Activated naive CD8-positive, alpha-beta T cell treated with anti-CD3 and anti-CD28 coated beads, Interleukin-2, amount 10 ng/mL, durations not matched to agents 7 days and 5 days (primary cell): Measurements from ENCODE around the gene PKDREJ. TPM values are rescaled to one million over a fixed set of nuclear protein-coding genes. Genes with fewer than 3 reads are reported as not detected.

Experiments used
- ATAC-seq: fragments of 150-1000 bp; cut with Tn5 transposase; one replicate; pipeline ENCODE4 v1.10.0; 2021; ENCODE audit warnings: low read depth, moderate library complexity
- POLR2A ChIA-PET: fragments of 350-600 bp; sonication (Branson Sonifier 250); formaldehyde crosslinking; loops from one replicate; lab custom pipeline; 2021; ENCODE audit warnings: antibody characterized with exemption; lab: Charles Lee
- DNase-seq: peaks from one replicate; pipeline ENCODE4 v3.0.0; 2021
- H3K27ac Mint-ChIP-seq: one replicate; pipeline ENCODE4 v1.8.0; 2022; ENCODE audit warnings: mild to moderate bottlenecking, mixed read lengths
- H3K27me3 Mint-ChIP-seq: one replicate; pipeline ENCODE4 v1.8.0; 2022; ENCODE audit warnings: mild to moderate bottlenecking, moderate library complexity, mixed read lengths
- H3K36me3 Mint-ChIP-seq: one replicate; pipeline ENCODE4 v1.8.0; 2021; ENCODE audit warnings: mild to moderate bottlenecking, mixed read lengths
- H3K4me1 Mint-ChIP-seq: one replicate; pipeline ENCODE4 v1.8.0; 2021; ENCODE audit warnings: mixed read lengths
- H3K4me3 Mint-ChIP-seq: one replicate; pipeline ENCODE4 v1.8.0; 2022; ENCODE audit warnings: mild to moderate bottlenecking, moderate library complexity, mixed read lengths
- H3K9me3 Mint-ChIP-seq: one replicate; pipeline ENCODE4 v1.8.0; 2021; ENCODE audit warnings: mixed read lengths
- total RNA-seq, 2 experiments: library from RNA; stranded (reverse); gene quantifications; one replicate each; pipeline ENCODE4 v1.2.3, GENCODE V29; 2021

PKDREJ gene
- total RNA-seq, 2 experiments from 2014 or later, result not detected

DNA sequence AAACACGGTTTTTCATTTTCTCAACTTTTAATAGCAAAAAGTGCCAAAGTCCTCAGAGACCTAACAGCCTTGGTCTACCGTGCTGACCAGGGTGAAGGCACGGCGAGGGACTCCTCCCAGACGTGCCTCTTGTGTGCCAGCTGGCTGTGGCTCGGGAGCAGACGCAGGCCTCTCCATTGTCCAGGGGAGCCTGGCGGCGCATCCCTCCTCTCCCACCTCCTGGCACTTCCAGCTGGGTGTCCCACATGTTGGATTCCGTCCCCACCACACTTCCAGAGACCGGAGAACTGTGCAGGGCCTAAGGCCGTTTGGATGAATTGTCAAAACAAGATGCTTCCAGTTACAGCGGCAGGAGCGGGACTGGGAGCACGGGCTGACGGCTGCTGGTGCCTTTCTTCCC lies 24.6 kb downstream of the PKDREJ start:
- peak overlapping the region; percentile 38 for H3K27ac Mint-ChIP-seq
- no peaks in the 10 kb centered on the region for H3K27me3 Mint-ChIP-seq
- POLR2A ChIA-PET, result interaction anchor here (0.8 to 2.2 kb wide), 3 partner anchors 12 to 57 kb away, joined by 3 to 11 read pairs (median 3); partner anchors contain the start of genes CDPF1 and TTC38
- H3K36me3 Mint-ChIP-seq, result peaks cover 26% of the 10 kb centered on the region
- H3K9me3 Mint-ChIP-seq, result peaks cover 3% of the 10 kb centered on the region
- DNase-seq (no peak), ATAC-seq (no peak)
- H3K4me1 Mint-ChIP-seq, result peaks cover 22% of the 10 kb centered on the region
- no peak overlapping the region for H3K4me3 Mint-ChIP-seq

- no peak overlapping the region for H3K4me3 Mint-ChIP-seq
- H3K27me3 Mint-ChIP-seq, result no peaks in the 10 kb centered on the region
- ATAC-seq (no peak), DNase-seq (no peak)
- POLR2A ChIA-PET, result interaction anchor here (2.2 kb wide), 1 partner anchor 13 kb away, joined by 11 read pairs; the partner anchor contains the start of gene CDPF1
- H3K27ac Mint-ChIP-seq, result no peak overlapping the region
- peaks cover 23% of the 10 kb centered on the region for H3K36me3 Mint-ChIP-seq
- peaks cover 25% of the 10 kb centered on the region for H3K4me1 Mint-ChIP-seq
- peaks cover 3% of the 10 kb centered on the region for H3K9me3 Mint-ChIP-seq
Observed at GRCh38 chr22:46237453-46238124, 25.6 kb downstream of the PKDREJ start.

DNA sequence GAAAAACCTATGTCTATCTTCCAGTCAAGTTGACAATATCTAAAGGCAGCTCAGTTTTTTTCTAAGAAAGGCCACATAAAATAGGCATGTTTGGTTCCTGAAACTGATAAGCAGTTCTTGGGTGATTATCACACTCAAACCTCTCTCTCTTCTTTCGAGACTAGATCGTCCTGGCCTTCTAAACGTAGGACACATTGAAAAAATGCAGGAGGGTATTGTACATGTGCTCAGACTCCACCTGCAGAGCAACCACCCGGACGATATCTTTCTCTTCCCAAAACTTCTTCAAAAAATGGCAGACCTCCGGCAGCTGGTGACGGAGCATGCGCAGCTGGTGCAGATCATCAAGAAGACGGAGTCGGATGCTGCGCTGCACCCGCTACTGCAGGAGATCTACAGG lies 28.2 kb downstream of the PKDREJ start:
- no peak for ATAC-seq
- Mint-ChIP-seq H3K27me3 (no peaks in the 10 kb centered on the region), H3K27ac (no peak overlapping the region)

DNA sequence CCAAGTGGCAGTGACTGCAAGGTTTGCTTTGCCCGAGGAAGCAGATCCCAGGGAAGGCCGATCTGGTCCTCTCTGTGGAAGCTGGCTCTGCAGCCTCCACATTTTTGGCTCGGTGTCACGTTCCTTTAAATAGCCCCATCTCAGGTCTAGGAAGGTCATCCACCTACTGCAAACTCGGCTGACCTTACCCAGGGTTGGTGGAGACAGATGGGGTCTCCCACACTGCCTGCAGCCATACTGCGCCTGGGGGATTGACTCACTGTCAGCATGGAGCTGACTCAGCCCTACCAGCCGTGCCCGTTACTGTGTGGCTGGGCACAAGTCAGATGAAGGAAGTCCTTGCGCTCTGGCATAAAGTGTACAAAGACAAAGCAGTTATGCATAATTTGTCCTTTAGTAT lies 29.9 kb downstream of the PKDREJ start:
- Mint-ChIP-seq H3K4me1 (peaks cover 6% of the 10 kb centered on the region), H3K27ac (no peak overlapping the region), H3K27me3 (no peaks in the 10 kb centered on the region), H3K9me3 (peaks cover 2% of the 10 kb centered on the region), H3K4me3 (no peak overlapping the region), H3K36me3 (peaks cover 13% of the 10 kb centered on the region)
- POLR2A ChIA-PET, result no interaction called here
- ATAC-seq, result no peak
- DNase-seq, result no peak

More for the DNA sequence above, 28.2 kb downstream of the PKDREJ start:
- Mint-ChIP-seq H3K4me3 (no peak overlapping the region), H3K4me1 (peaks cover 15% of the 10 kb centered on the region), H3K36me3 (peaks cover 21% of the 10 kb centered on the region), H3K9me3 (peaks cover 3% of the 10 kb centered on the region)
- POLR2A ChIA-PET, result no interaction called here
- DNase-seq, result no peak

GRCh38 chr22:46230262-46230901 lies 32.8 kb downstream of the PKDREJ start:
- Mint-ChIP-seq H3K4me1 (peaks cover 9% of the 10 kb centered on the region), H3K4me3 (no peak overlapping the region), H3K36me3 (peaks cover 6% of the 10 kb centered on the region), H3K27me3 (no peaks in the 10 kb centered on the region), H3K9me3 (peaks cover 2% of the 10 kb centered on the region), H3K27ac (no peak overlapping the region)
- ATAC-seq (no peak), DNase-seq (no peak)
- POLR2A ChIA-PET, result no interaction called here

GRCh38 chr22:46229701-46230100 lies 33.4 kb downstream of the PKDREJ start:
- no peak overlapping the region for H3K27ac Mint-ChIP-seq
- H3K4me3 Mint-ChIP-seq, result no peak overlapping the region
- DNase-seq (no peak), ATAC-seq (no peak)
- H3K9me3 Mint-ChIP-seq, result peaks cover 2% of the 10 kb centered on the region
- peaks cover 9% of the 10 kb centered on the region for H3K4me1 Mint-ChIP-seq
- no peaks in the 10 kb centered on the region for H3K27me3 Mint-ChIP-seq
- H3K36me3 Mint-ChIP-seq, result peaks cover 10% of the 10 kb centered on the region
- POLR2A ChIA-PET, result no interaction called here

DNA sequence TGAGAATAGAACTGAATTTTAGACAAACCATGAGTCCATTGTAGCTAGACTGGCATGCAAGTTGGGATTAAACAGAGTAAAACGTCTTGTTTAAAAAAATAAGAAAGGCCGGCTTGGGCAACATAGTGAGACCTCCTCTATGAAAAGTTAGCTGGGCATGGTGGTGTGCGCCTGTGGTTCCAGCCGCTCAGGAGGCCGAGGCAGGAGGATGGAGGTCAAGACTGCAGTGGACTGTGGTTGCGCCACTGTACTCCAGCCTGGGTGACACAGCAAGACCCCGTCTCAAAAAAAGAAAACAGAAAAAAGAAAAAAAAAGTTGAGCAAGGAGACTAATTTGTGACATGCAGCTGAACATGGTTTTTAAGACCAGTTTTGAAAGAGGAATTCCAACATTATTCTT lies 36.6 kb downstream of the PKDREJ start:
- Mint-ChIP-seq H3K36me3 (peaks cover 12% of the 10 kb centered on the region), H3K9me3 (peaks cover 2% of the 10 kb centered on the region), H3K27ac (no peak overlapping the region), H3K4me3 (no peak overlapping the region), H3K27me3 (no peaks in the 10 kb centered on the region), H3K4me1 (peaks cover 3% of the 10 kb centered on the region)
- POLR2A ChIA-PET, result no interaction called here
- ATAC-seq, result no peak
- no peak for DNase-seq

DNA sequence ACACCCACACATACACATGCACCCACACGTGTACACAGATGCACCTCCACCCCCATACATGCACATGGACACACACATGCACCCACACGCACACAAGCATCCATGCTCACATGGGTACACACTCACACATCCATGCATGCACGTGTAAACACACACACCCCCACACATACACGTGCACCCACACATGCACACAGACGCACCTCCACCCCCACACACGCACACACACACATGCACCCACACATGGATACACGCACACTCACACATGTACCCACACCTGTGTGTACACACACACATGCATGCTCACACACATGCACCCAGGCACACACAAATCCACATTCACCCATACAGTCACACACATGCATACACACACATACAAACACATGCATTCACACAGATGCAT lies 37.5 kb downstream of the PKDREJ start:
- ATAC-seq (no peak), DNase-seq (no peak)
- POLR2A ChIA-PET, result no interaction called here
- Mint-ChIP-seq H3K4me3 (no peak overlapping the region), H3K36me3 (peaks cover 18% of the 10 kb centered on the region), H3K9me3 (peaks cover 2% of the 10 kb centered on the region), H3K4me1 (peaks cover 5% of the 10 kb centered on the region), H3K27ac (peak overlapping the region; percentile 10), H3K27me3 (no peaks in the 10 kb centered on the region)

- H3K27me3 Mint-ChIP-seq, result no peaks in the 10 kb centered on the region
- POLR2A ChIA-PET, result no interaction called here
- no peak overlapping the region for H3K27ac Mint-ChIP-seq
- no peak overlapping the region for H3K4me3 Mint-ChIP-seq
- H3K4me1 Mint-ChIP-seq, result peaks cover 5% of the 10 kb centered on the region
- H3K9me3 Mint-ChIP-seq, result peaks cover 2% of the 10 kb centered on the region
- DNase-seq (no peak), ATAC-seq (no peak)
- peaks cover 23% of the 10 kb centered on the region for H3K36me3 Mint-ChIP-seq
Observed at GRCh38 chr22:46224898-46225290, 38.2 kb downstream of the PKDREJ start.

- ATAC-seq (no peak), DNase-seq (no peak)
- peaks cover 10% of the 10 kb centered on the region for H3K4me1 Mint-ChIP-seq
- no peaks in the 10 kb centered on the region for H3K27me3 Mint-ChIP-seq
- no peak overlapping the region for H3K27ac Mint-ChIP-seq
- H3K9me3 Mint-ChIP-seq, result peaks cover 2% of the 10 kb centered on the region
- H3K36me3 Mint-ChIP-seq, result peaks cover 28% of the 10 kb centered on the region
- POLR2A ChIA-PET, result no interaction called here
- no peak overlapping the region for H3K4me3 Mint-ChIP-seq
Observed at GRCh38 chr22:46224044-46224897, 38.9 kb downstream of the PKDREJ start.

GRCh38 chr22:46220921-46221320 lies 42.2 kb downstream of the PKDREJ start:
- no peak for ATAC-seq
- no peak overlapping the region for H3K27ac Mint-ChIP-seq

DNA sequence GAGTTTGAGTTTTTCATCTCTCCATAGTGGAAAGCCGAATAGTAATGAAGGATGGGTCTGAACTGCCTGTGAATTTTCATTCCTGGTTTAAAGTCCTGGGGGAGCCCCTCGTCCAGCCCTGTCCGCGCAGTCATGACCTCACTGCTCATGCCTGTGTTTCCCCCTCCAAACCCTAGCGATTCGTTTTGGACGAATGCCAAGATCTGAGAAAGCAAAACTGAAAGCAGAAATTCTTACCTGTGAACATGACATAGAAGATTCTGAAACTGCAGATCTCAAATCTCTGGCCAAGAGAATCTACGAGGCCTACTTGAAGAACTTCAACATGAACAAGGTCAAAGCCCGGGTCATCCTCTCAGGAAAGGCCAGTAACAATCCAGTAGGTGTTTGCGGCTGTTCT lies 43.5 kb downstream of the PKDREJ start:
- DNase-seq, result no peak
- Mint-ChIP-seq H3K27ac (no peak overlapping the region), H3K36me3 (peaks cover 31% of the 10 kb centered on the region), H3K4me1 (peaks cover 7% of the 10 kb centered on the region), H3K27me3 (no peaks in the 10 kb centered on the region), H3K4me3 (peak overlapping the region; percentile 47), H3K9me3 (no peaks in the 10 kb centered on the region)
- no peak for ATAC-seq
- POLR2A ChIA-PET, result no interaction called here

More at GRCh38 chr22:46220921-46221320, 42.2 kb downstream of the PKDREJ start:
- Mint-ChIP-seq H3K36me3 (peaks cover 33% of the 10 kb centered on the region), H3K9me3 (peaks cover 2% of the 10 kb centered on the region), H3K27me3 (no peaks in the 10 kb centered on the region), H3K4me3 (no peak overlapping the region), H3K4me1 (peaks cover 10% of the 10 kb centered on the region)
- POLR2A ChIA-PET, result no interaction called here
- no peak for DNase-seq

DNA sequence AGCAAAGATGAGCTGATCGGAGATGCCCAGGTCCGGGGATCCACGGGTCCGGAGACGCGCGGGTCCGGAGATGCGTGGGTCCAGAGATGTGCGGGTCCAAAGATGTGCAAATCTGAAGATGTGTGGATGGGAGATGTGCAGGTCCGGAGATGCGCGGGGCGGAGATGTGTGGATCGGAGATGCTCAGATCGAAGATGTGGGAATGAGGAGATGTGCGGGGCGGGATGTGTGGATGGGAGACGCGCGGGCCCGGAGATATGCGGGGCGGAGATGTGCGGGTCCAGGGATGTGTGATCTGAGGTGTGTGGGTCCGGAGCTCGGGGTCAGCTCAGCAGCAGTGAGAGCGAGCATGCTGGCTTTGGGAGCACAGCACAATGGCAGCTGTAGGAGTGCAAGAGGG lies 48.5 kb downstream of the PKDREJ start:
- H3K4me1 Mint-ChIP-seq, result peaks cover 12% of the 10 kb centered on the region
- ATAC-seq (no peak), DNase-seq (no peak)
- peaks cover 56% of the 10 kb centered on the region for H3K36me3 Mint-ChIP-seq
- H3K27me3 Mint-ChIP-seq, result no peaks in the 10 kb centered on the region
- H3K9me3 Mint-ChIP-seq, result peaks cover 1% of the 10 kb centered on the region
- H3K4me3 Mint-ChIP-seq, result no peak overlapping the region
- POLR2A ChIA-PET, result no interaction called here
- H3K27ac Mint-ChIP-seq, result no peak overlapping the region
